ENCODE data around the gene HINT3.
A peak's percentile ranks its signal among the peaks of the same experiment; 100 is the strongest.
"Not testable (repeated sequence)": the region's sequence is repeated elsewhere in the genome, so short reads cannot be mapped to it uniquely, and the experiment has no call there.

Gene HINT3

DNA sequence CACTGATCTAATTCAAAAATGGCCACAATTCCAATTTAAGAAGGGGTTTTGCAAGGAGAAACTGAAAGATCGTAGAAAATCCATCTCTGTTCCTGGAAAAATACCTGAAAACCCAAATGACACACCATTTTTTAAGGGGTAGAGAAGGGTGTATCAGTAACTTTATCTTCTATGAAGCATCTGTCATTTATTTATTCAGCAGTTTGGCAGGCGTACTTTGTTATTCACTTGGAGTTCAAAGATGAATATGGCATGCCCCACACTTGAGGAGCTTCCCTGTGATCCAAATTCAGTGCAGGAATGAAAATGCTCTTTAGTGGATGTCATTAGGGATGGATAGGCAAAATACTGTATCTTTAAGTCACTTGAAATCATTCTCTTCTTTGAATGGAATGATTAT is 7.2 kb downstream of the HINT3 start:
- no peak for DNase-seq

GRCh38 chr6:125966569-125966968 is 10.0 kb downstream of the HINT3 start:
- no peak for DNase-seq

DNA sequence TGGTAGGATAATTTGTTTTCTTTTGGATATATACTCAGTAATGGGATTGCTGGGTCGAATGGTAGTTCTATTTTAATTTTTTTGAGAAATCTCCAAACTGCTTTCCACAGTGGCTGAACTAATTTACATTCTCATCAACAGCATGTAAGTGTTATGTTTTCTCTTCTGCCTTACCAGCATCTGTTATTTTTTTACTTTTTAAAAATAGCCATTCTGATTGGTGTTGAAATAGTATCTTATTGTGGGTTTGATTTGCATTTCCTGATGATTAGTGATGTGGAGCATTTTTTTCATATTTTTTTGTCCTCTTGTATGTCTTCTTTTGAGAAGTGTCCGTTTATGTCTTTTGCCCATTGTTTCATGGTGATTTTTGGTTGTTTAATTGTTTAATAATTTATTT is 11.9 kb downstream of the HINT3 start:
- no peak for DNase-seq

- no peak for DNase-seq
Observed at GRCh38 chr6:125970760-125971159, 14.2 kb downstream of the HINT3 start.

DNA sequence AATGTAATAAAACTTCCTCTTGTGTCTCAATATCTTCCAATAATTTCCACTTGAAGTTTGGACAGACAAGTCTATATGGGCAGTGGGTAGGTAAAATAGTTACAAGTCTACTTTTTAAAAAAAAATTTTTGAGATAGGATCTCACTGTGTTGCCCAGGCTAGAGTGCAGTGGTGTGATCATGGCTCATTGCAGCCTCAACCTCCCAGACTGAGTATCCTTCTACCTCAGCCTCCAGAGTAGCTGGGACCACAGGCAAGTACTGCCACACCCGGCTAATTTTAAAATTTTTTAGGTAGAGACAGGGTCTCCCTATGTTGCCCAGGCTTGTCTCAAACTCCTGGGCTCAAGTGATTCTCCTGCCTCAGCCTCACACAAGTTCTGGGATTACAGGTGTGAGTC is 15.9 kb downstream of the HINT3 start:
- not testable (repeated sequence) for DNase-seq

DNA sequence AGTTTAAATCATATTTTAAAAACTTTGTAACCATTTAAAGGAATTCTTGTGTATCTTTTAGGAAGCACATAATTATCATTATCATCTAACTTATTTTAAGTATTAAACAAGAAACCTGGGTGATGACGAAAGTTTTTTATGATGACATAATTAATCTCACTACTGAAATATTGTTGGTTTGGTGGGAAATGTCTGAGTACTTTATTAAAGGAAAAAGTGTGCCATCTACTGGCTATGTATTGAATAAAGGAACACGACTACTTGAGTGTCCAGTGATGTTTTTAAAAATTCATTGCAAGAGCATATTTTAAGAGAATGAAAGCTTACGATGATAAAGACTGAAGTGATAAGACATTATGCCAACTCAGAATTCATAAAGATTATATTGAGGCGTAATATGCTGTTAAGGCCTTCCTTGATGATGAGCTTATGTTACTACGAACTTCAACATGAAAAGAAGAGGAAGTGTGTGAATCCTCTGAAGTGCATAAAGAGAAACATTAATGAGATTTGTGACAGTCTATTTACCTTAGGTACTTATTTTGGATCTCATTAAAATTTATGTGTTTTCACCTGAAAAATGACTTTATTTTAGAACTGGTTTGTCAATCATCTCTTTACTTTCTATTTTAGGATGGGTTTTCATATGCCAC is 17.8 kb downstream of the HINT3 start:
- peak; percentile 34 to 78 for DNase-seq

GRCh38 chr6:125979101-125979500 is 22.5 kb downstream of the HINT3 start:
- DNase-seq: no peak

GRCh38 chr6:125981571-125982185 is 25.1 kb downstream of the HINT3 start:
- peak; percentile 9 to 55 for DNase-seq

DNA sequence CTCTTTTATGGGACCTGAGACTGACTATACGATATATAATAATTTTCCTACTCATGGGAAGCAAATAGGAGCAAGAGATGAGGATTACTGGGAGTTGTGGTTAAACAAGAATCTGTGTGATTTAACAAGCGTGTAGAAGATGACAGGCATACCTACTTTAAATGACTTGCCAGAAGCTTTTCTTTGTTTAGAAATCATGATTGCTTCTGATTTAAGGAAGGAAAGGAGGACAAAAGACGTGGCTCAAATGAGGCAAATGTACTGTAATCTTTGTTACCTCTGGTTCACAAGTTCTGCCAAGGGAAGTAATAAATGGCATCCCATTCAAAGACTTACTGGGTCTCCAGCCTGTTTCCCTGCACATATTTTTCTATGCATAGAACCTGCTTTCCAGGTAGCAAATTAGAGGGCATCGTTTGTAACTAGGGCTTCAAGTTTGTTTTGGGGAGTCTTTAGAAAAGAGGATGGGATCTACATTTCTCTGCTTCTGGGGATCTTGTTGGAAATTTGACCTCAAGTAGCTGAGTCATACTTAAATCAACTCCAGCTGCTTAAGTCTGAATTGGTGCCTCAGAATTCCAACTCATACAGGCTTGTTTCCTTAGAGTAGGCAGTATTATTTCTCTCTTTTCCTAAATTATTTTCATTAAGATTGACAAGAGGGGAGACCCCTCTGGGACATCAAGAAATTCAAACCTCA is 26.8 kb downstream of the HINT3 start:
- DNase-seq: no peak

- DNase-seq: no peak
Observed at GRCh38 chr6:125984311-125984710, 27.7 kb downstream of the HINT3 start.

- DNase-seq: no peak
Observed at GRCh38 chr6:125985522-125985921, 29.0 kb downstream of the HINT3 start.

GRCh38 chr6:125985979-125986300 is 29.4 kb downstream of the HINT3 start:
- peak in 1 of 2 donors; percentile 64 for DNase-seq

DNA sequence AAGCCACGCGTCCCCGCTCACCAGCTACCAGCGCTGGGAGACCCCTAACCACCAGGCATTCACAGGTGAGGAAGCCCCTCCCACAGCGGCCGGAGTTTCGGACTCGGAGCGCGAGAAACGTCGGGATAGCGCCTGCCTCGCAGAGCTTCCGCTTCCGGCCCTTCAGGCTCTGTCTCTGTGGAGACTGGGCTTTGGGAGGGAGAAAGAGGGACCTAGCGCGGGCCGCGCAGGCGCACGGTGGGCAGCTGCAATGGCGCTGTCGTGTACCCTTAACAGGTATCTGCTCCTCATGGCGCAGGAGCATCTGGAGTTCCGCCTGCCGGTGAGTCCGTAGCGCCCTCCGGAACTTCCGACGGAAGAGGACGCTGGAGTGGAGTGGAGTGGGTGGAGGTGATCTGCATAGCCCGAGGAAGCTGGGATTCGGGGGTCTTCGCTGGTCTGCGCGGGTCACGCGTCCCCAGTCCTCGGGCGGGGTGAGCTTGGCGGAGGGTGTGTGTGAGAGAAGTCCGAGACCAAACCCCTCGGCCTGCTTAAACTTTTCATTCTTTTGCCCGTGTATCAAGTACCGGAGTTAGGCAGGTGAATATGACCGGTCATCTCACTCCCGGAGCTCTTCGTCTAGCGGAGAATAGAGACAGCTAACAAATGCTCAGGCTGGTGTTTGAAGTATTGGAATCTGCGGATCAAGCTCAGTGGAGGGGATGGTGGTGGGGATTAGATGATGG is 29.9 kb downstream of the HINT3 start, which contains the start of gene TRMT11:
TRMT11 (plus strand) TSS at position 240 of the 725 bp plus-strand sequence; CDS start at position 251, 11 bp downstream.
- peak; percentile 81 to 85 for DNase-seq

GRCh38 chr6:125987026-125987617 is 30.6 kb downstream of the HINT3 start:
- DNase-seq: no peak

DNA sequence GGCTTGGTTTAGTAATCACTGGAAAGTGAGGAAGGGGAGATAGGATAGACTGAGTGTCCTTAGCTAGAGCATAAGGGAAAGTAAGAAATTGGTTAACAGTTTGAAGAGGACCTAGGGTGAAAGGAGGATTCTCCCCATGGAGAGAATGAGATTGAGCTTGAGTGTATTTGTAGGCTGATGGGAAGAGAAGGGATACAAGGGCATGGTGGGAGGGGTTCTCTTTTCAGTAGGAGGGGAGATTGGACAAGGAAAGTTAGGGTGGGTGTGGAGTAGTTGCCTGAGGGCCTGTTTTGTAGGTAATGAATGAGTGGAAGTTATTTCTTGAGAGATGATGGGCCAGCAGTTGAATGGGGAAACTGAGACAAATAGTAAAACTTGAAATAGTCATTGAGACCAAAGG is 31.7 kb downstream of the HINT3 start:
- no peak for DNase-seq

- DNase-seq: no peak
Observed at GRCh38 chr6:125989631-125990030, 33.1 kb downstream of the HINT3 start.

DNA sequence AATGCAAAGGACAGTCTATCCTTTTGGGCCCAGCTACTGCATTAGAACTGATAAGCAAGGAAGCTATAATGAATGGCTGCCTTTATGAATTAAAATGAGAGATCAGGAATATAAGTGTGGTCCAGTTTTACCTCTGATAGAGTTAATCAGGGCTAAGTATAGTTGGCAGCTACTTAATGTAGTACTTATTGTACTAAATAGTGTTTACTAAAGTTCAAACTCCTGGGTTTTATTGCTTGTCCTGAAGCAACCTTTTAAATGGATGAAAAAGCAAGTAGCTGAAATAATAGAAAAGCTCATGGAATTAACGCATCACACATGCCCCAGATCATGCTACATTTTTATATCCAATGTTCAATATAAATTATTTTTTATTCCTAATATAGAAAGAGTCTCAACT is 35.1 kb downstream of the HINT3 start:
- DNase-seq: no peak

DNA sequence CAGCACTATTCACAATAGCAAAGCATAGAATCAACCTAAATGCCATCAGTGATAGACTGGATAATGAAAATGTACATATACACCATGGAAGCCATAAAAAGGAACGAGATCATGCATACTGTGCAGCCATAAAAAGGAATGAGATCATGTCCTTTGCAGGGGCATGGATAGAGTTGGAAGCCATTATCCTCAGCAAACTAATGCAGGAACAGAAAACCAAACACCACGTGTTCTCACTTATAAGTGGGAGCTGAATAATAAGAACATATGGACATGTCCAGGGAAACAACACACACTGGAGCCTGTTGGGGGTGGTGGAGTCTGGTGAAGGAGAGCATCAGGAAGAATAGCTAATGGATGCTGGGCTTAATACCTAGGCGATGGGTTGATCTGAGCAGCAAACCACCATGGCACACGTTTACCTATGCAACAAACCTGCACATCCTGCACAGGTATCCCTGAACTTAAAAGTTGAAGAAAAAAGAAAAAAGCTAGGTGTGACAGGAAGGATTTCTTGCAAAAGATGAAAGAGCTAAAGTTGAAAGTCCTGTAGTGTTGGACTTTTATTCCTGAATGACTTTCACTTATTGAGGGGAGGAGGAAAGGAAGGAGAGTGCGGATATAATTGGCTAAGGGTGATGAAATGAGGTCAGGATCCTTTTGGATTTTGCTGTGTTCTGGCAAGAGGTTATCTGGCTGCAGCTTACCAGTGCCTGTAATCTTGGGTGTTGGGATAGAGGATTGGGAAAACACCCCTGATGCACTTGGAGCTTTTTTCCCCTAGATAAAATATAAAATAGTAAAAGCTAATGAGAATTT is 38.3 kb downstream of the HINT3 start:
- no peak for DNase-seq

GRCh38 chr6:125995972-125996580 is 39.5 kb downstream of the HINT3 start:
- peak; percentile 61 to 67 for DNase-seq

GRCh38 chr6:126002755-126003679 is 46.4 kb downstream of the HINT3 start:
- no peak for DNase-seq

All from inflammatory macrophage (primary cell).